ENCODE data around the gene CCDC70. TPM values are rescaled to one million over a fixed set of nuclear protein-coding genes. Genes with fewer than 3 reads are reported as not detected.

Gene CCDC70
- total and polyA plus RNA-seq, 4 donors: 0.36 TPM; not detected in 3

DNA sequence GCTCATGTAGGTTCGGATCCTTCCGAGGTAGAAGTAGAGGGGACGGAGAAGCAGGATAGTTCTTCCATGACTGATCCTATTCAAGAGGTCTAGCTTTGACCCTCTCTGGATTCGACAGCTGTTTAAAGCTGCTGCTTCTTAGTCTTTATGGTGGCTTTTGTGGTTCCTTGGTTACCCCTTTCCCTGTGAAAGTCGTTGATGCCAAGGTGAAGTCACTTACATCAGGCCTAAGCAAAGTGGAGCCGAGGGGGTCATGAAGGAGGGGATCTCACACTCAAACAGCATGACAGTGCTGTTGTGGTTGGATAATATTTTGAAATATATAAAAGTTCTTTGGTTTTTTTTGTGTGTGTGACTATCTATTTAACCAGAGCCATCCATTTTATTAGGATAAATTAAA is 8.1 kb downstream of the CCDC70 start:
- Histone ChIP-seq H3K4me3 (ENCODE audit: low read depth in 1 of 3, low read length in 3 of 3) (no peak overlapping the region), H3K36me3 (ENCODE audit: control insufficient read depth in 4 of 4, insufficient read depth in 3 of 4, low read depth in 1 of 4, low read length in 3 of 4) (no peaks in the 10 kb centered on the region), H3K4me1 (ENCODE audit: control insufficient read depth in 4 of 4, insufficient read depth in 4 of 4, low read length in 3 of 4) (no peaks in the 10 kb centered on the region), H3K27me3 (ENCODE audit: control insufficient read depth in 4 of 4, insufficient read depth in 4 of 4, low read length in 3 of 4) (no peaks in the 10 kb centered on the region), H3K9me3 (ENCODE audit: control insufficient read depth in 4 of 4, low read length in 3 of 4) (no peaks in the 10 kb centered on the region), H3K27ac (ENCODE audit: low read depth in 1 of 2, low read length in 2 of 2) (no peak overlapping the region), H3K9ac (ENCODE audit: low read depth in 1 of 2, low read length in 2 of 2) (no peak overlapping the region)
- no peak for DNase-seq (ENCODE audit: low spot score)
- TF ChIP-seq FOXA1 (IDR thresholded peaks at IDR 0.05) (no peak), RXRA (IDR thresholded peaks at IDR 0.05) (no peak), HNF4G (IDR thresholded peaks at IDR 0.05) (no peak), SP1 (IDR thresholded peaks at IDR 0.05) (no peak), FOXA2 (IDR thresholded peaks at IDR 0.05) (no peak), GABPA (IDR thresholded peaks at IDR 0.05 in 1 of 2, conservative IDR thresholded peaks at IDR 0.05 in 1 of 2) (no peak), RAD21 (IDR thresholded peaks at IDR 0.05) (no peak), TAF1 (conservative IDR thresholded peaks at IDR 0.05) (no peak), HNF4A (conservative IDR thresholded peaks at IDR 0.05) (no peak), JUND (IDR thresholded peaks at IDR 0.05) (no peak), EGR1 (IDR thresholded peaks at IDR 0.05; ENCODE audit: low read depth in 2 of 2) (no peak)
- TF ChIP-seq, protein P1, sequence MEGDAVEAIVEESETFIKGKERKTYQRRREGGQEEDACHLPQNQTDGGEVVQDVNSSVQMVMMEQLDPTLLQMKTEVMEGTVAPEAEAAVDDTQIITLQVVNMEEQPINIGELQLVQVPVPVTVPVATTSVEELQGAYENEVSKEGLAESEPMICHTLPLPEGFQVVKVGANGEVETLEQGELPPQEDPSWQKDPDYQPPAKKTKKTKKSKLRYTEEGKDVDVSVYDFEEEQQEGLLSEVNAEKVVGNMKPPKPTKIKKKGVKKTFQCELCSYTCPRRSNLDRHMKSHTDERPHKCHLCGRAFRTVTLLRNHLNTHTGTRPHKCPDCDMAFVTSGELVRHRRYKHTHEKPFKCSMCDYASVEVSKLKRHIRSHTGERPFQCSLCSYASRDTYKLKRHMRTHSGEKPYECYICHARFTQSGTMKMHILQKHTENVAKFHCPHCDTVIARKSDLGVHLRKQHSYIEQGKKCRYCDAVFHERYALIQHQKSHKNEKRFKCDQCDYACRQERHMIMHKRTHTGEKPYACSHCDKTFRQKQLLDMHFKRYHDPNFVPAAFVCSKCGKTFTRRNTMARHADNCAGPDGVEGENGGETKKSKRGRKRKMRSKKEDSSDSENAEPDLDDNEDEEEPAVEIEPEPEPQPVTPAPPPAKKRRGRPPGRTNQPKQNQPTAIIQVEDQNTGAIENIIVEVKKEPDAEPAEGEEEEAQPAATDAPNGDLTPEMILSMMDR (IDR thresholded peaks at IDR 0.05; ENCODE audit: low read depth, low read length, missing input control): no peak
- TF ChIP-seq, protein P2, sequence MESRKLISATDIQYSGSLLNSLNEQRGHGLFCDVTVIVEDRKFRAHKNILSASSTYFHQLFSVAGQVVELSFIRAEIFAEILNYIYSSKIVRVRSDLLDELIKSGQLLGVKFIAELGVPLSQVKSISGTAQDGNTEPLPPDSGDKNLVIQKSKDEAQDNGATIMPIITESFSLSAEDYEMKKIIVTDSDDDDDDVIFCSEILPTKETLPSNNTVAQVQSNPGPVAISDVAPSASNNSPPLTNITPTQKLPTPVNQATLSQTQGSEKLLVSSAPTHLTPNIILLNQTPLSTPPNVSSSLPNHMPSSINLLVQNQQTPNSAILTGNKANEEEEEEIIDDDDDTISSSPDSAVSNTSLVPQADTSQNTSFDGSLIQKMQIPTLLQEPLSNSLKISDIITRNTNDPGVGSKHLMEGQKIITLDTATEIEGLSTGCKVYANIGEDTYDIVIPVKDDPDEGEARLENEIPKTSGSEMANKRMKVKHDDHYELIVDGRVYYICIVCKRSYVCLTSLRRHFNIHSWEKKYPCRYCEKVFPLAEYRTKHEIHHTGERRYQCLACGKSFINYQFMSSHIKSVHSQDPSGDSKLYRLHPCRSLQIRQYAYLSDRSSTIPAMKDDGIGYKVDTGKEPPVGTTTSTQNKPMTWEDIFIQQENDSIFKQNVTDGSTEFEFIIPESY (IDR thresholded peaks at IDR 0.05): no peak
- TF ChIP-seq, protein P3, sequence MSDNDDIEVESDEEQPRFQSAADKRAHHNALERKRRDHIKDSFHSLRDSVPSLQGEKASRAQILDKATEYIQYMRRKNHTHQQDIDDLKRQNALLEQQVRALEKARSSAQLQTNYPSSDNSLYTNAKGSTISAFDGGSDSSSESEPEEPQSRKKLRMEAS (IDR thresholded peaks at IDR 0.05): no peak
- TF ChIP-seq, protein P4, sequence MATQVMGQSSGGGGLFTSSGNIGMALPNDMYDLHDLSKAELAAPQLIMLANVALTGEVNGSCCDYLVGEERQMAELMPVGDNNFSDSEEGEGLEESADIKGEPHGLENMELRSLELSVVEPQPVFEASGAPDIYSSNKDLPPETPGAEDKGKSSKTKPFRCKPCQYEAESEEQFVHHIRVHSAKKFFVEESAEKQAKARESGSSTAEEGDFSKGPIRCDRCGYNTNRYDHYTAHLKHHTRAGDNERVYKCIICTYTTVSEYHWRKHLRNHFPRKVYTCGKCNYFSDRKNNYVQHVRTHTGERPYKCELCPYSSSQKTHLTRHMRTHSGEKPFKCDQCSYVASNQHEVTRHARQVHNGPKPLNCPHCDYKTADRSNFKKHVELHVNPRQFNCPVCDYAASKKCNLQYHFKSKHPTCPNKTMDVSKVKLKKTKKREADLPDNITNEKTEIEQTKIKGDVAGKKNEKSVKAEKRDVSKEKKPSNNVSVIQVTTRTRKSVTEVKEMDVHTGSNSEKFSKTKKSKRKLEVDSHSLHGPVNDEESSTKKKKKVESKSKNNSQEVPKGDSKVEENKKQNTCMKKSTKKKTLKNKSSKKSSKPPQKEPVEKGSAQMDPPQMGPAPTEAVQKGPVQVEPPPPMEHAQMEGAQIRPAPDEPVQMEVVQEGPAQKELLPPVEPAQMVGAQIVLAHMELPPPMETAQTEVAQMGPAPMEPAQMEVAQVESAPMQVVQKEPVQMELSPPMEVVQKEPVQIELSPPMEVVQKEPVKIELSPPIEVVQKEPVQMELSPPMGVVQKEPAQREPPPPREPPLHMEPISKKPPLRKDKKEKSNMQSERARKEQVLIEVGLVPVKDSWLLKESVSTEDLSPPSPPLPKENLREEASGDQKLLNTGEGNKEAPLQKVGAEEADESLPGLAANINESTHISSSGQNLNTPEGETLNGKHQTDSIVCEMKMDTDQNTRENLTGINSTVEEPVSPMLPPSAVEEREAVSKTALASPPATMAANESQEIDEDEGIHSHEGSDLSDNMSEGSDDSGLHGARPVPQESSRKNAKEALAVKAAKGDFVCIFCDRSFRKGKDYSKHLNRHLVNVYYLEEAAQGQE (IDR thresholded peaks at IDR 0.05): no peak
- 91% methylated on average over 6 of the region's 6 CpGs for WGBS

DNA sequence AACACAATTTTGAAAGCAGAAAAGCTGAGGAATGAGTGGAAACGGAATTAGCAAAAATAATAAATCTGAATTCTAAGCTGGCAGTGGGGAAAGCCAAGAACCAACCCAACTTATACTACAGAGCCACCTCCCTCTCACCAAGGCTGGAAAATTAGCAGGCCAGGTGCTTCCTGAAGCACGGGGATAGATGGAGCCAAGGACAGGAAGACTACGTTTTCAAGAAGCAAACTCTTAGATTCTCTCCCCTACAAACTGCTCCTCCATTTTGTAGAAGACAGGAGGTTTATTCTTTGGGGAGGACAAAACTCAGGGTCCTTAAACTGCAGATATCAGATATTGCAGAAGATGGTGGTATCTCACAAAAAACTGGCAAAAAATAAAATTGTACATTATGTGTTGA is 8.8 kb downstream of the CCDC70 start:
- TF ChIP-seq, protein P1 (IDR thresholded peaks at IDR 0.05; ENCODE audit: low read depth, low read length, missing input control): no peak
- TF ChIP-seq, protein P2 (IDR thresholded peaks at IDR 0.05): no peak
- TF ChIP-seq NR2F2 (IDR thresholded peaks at IDR 0.05): no peak
- no peak overlapping the region for H3K9ac ChIP-seq (ENCODE audit: low read depth in 1 of 2, low read length in 2 of 2)
- no peak for DNase-seq (ENCODE audit: low spot score)
- no peaks in the 10 kb centered on the region for H3K36me3 ChIP-seq (ENCODE audit: control insufficient read depth in 4 of 4, insufficient read depth in 3 of 4, low read depth in 1 of 4, low read length in 3 of 4)
- no peaks in the 10 kb centered on the region for H3K4me1 ChIP-seq (ENCODE audit: control insufficient read depth in 4 of 4, insufficient read depth in 4 of 4, low read length in 3 of 4)
- no peak overlapping the region for H3K27ac ChIP-seq (ENCODE audit: low read depth in 1 of 2, low read length in 2 of 2)
- no peaks in the 10 kb centered on the region for H3K9me3 ChIP-seq (ENCODE audit: control insufficient read depth in 4 of 4, low read length in 3 of 4)
- H3K4me3 ChIP-seq (ENCODE audit: low read depth in 1 of 3, low read length in 3 of 3): no peak overlapping the region
- no peaks in the 10 kb centered on the region for H3K27me3 ChIP-seq (ENCODE audit: control insufficient read depth in 4 of 4, insufficient read depth in 4 of 4, low read length in 3 of 4)
- 86% methylated on average over 3 of the region's 3 CpGs for WGBS

All from liver (tissue), 9 donors.